CD4-positive, alpha-beta T cell (primary cell): ENCODE data around the gene MYT1. TPM values are rescaled to one million over a fixed set of nuclear protein-coding genes. Genes with fewer than 3 reads are reported as not detected.

ENCODE experiments used
- ATAC-seq: fragments of 200-7000 bp; cut with Tn5 transposase; one replicate; pipeline ENCODE4 v1.10.0; 2022; ENCODE audit warnings: mild to moderate bottlenecking; ENCODE audit not compliant: poor library complexity
- CTCF ChIA-PET: fragments of 350-600 bp; sonication (Branson Sonifier 250); formaldehyde crosslinking; loops from one replicate; lab custom pipeline; 2021; ENCODE audit warnings: antibody characterized with exemption, inconsistent platforms; lab: Charles Lee
- POLR2A ChIA-PET: fragments of 350-600 bp; sonication (Branson Sonifier 250); formaldehyde crosslinking; loops from one replicate; lab custom pipeline; 2021; ENCODE audit warnings: antibody characterized with exemption, inconsistent platforms; lab: Charles Lee
- DNase-seq, 14 experiments: peaks; one replicate each; pipeline ENCODE4 v3.0.0-alpha.2; 2013 to 2020; ENCODE audit warnings: mixed read lengths in 2 of 14
- H3K27ac ChIP-seq, 2 donors: one replicate each; pipeline versions ENCODE4 v1.5.1 to v1.7.0; 2013; ENCODE audit warnings: low read length in 2 of 2, low read depth in 1 of 2, mild to moderate bottlenecking in 1 of 2
- H3K27me3 ChIP-seq, 2 experiments: 1 replicate in 1 of 2; 2 replicates in 1 of 2; pipeline versions ENCODE4 v1.6.1 to v1.7.0; 2013; ENCODE audit warnings: low read length in 2 of 2, control low read depth in 1 of 2, mild to moderate bottlenecking in 1 of 2, moderate library complexity in 1 of 2; ENCODE audit not compliant: insufficient read depth in 2 of 2, control insufficient read depth in 1 of 2
- H3K36me3 ChIP-seq: one replicate; pipeline ENCODE4 v1.6.1; 2013; ENCODE audit warnings: low read length, control low read depth; ENCODE audit not compliant: insufficient read depth
- H3K4me1 ChIP-seq: one replicate; pipeline ENCODE4 v1.6.1; 2013; ENCODE audit warnings: low read length, control low read depth; ENCODE audit not compliant: insufficient read depth
- H3K4me3 ChIP-seq: one replicate; pipeline ENCODE4 v1.5.1; 2013; ENCODE audit warnings: mild to moderate bottlenecking, low read length, moderate library complexity
- H3K9me3 ChIP-seq, 2 experiments: 1 replicate in 1 of 2; 2 replicates in 1 of 2; pipeline versions ENCODE4 v1.6.1 to v1.7.0; 2013; ENCODE audit warnings: low read length in 2 of 2, mild to moderate bottlenecking in 2 of 2, control low read depth in 1 of 2, moderate library complexity in 1 of 2; ENCODE audit not compliant: control insufficient read depth in 1 of 2, insufficient read depth in 1 of 2
- H3K27ac Mint-ChIP-seq: one replicate; pipeline ENCODE4 v1.8.0; 2020; ENCODE audit warnings: mixed read lengths
- H3K27me3 Mint-ChIP-seq: one replicate; pipeline ENCODE4 v1.8.0; 2021; ENCODE audit warnings: mixed read lengths
- H3K36me3 Mint-ChIP-seq: one replicate; pipeline ENCODE4 v1.8.0; 2021; ENCODE audit warnings: low read depth, mixed read lengths
- H3K4me1 Mint-ChIP-seq: one replicate; pipeline ENCODE4 v1.8.0; 2021; ENCODE audit warnings: low read depth, mixed read lengths
- H3K4me3 Mint-ChIP-seq: one replicate; pipeline ENCODE4 v1.8.0; 2020; ENCODE audit warnings: mild to moderate bottlenecking, mixed read lengths
- H3K9me3 Mint-ChIP-seq: one replicate; pipeline ENCODE4 v1.8.0; 2020; ENCODE audit warnings: mixed read lengths
- intact Hi-C, 2 experiments: fragments of 100-400 bp; cut with DNase I in 1 of 2; cut with micrococcal nuclease in 1 of 2; formaldehyde crosslinking; loops; one replicate each; pipeline versions ENCODE4 v1.15.1 to v1.9.0; 2023 to 2025; cut with DNase I, micrococcal nuclease
- total RNA-seq, 174 experiments: library from RNA in 2 of 174; stranded (reverse) in 2 of 174; gene quantifications; one replicate each; pipeline ENCODE4 v1.2.3 and lab custom pipeline; 2021 to 2026
- TF ChIP-seq, protein P1 (sequence below): fragments of 200-600 bp; IDR thresholded peaks from one replicate; pipeline ENCODE4 v1.8.0; 2022; ENCODE audit warnings: antibody characterized with exemption, mild to moderate bottlenecking

MYT1 gene
- total RNA-seq, 2 experiments from 2014 or later: 1.0 TPM; not detected in 1

- no peaks in the 10 kb centered on the region for H3K4me1 ChIP-seq
- H3K27ac ChIP-seq: no peak overlapping the region
- no peak overlapping the region for H3K4me3 ChIP-seq
- H3K4me3 Mint-ChIP-seq: no peak overlapping the region
- POLR2A ChIA-PET: no interaction called here
- H3K27me3 ChIP-seq: peaks cover 0 to 2% of the 10 kb centered on the region in 2 experiments
- intact Hi-C loops: no loop called here
- peaks cover 0 to 8% of the 10 kb centered on the region in 2 experiments for H3K9me3 ChIP-seq
- H3K27ac Mint-ChIP-seq: no peak overlapping the region
- H3K27me3 Mint-ChIP-seq: no peaks in the 10 kb centered on the region
- no peaks in the 10 kb centered on the region for H3K36me3 Mint-ChIP-seq
- no peaks in the 10 kb centered on the region for H3K4me1 Mint-ChIP-seq
- no peaks in the 10 kb centered on the region for H3K36me3 ChIP-seq
- DNase-seq (no peak), ATAC-seq (no peak)
- TF ChIP-seq, protein P1, sequence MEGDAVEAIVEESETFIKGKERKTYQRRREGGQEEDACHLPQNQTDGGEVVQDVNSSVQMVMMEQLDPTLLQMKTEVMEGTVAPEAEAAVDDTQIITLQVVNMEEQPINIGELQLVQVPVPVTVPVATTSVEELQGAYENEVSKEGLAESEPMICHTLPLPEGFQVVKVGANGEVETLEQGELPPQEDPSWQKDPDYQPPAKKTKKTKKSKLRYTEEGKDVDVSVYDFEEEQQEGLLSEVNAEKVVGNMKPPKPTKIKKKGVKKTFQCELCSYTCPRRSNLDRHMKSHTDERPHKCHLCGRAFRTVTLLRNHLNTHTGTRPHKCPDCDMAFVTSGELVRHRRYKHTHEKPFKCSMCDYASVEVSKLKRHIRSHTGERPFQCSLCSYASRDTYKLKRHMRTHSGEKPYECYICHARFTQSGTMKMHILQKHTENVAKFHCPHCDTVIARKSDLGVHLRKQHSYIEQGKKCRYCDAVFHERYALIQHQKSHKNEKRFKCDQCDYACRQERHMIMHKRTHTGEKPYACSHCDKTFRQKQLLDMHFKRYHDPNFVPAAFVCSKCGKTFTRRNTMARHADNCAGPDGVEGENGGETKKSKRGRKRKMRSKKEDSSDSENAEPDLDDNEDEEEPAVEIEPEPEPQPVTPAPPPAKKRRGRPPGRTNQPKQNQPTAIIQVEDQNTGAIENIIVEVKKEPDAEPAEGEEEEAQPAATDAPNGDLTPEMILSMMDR: no peak
- H3K9me3 Mint-ChIP-seq: no peaks in the 10 kb centered on the region
- CTCF ChIA-PET: no interaction called here
Measured at GRCh38 chr20:64151633-64152530, 12.4 kb upstream of the MYT1 start.

GRCh38 chr20:64152906-64153305 lies 11.3 kb upstream of the MYT1 start:
- Histone ChIP-seq H3K9me3 (peaks cover 0 to 8% of the 10 kb centered on the region in 2 experiments), H3K4me1 (no peaks in the 10 kb centered on the region), H3K27me3 (no peaks in the 10 kb centered on the region), H3K36me3 (no peaks in the 10 kb centered on the region), H3K4me3 (no peak overlapping the region), H3K27ac (no peak overlapping the region)
- H3K27me3 Mint-ChIP-seq: no peaks in the 10 kb centered on the region
- DNase-seq (no peak), ATAC-seq (no peak)
- ChIA-PET POLR2A (no interaction called here), CTCF (no interaction called here)
- intact Hi-C loops: no loop called here
- TF ChIP-seq, protein P1: no peak
- H3K4me1 Mint-ChIP-seq: no peaks in the 10 kb centered on the region
- H3K36me3 Mint-ChIP-seq: no peaks in the 10 kb centered on the region
- no peak overlapping the region for H3K4me3 Mint-ChIP-seq
- no peaks in the 10 kb centered on the region for H3K9me3 Mint-ChIP-seq
- H3K27ac Mint-ChIP-seq: no peak overlapping the region

- Mint-ChIP-seq H3K4me1 (no peaks in the 10 kb centered on the region), H3K4me3 (no peak overlapping the region), H3K36me3 (no peaks in the 10 kb centered on the region), H3K9me3 (no peaks in the 10 kb centered on the region), H3K27me3 (no peaks in the 10 kb centered on the region), H3K27ac (no peak overlapping the region)
- POLR2A ChIA-PET: no interaction called here
- no peaks in the 10 kb centered on the region for H3K4me1 ChIP-seq
- DNase-seq (no peak), ATAC-seq (no peak)
- H3K27ac ChIP-seq: no peak overlapping the region
- intact Hi-C loops: no loop called here
- no peak overlapping the region for H3K4me3 ChIP-seq
- H3K9me3 ChIP-seq: peaks cover 0 to 8% of the 10 kb centered on the region in 2 experiments
- H3K36me3 ChIP-seq: no peaks in the 10 kb centered on the region
- CTCF ChIA-PET: no interaction called here
- H3K27me3 ChIP-seq: no peaks in the 10 kb centered on the region
- TF ChIP-seq, protein P1: no peak
Measured at GRCh38 chr20:64153410-64153809, 10.8 kb upstream of the MYT1 start.
